DND-41 (cell line): Measurements from ENCODE around the gene MYO16.

Experiments
- ATAC-seq: fragments of 200-7000 bp; cut with Tn5 transposase; 3 replicates; pipeline ENCODE4 v1.9.1; 2021; ENCODE audit warnings: low read depth; ENCODE audit not compliant: insufficient read depth
- DNase-seq: peaks from one replicate; pipeline ENCODE4 v3.0.0-alpha.2; 2020
- H2AFZ ChIP-seq: 2 replicates; pipeline ENCODE4 v1.6.0; 2012; ENCODE audit warnings: low read depth, low read length
- H3K27ac ChIP-seq: 2 replicates; pipeline ENCODE4 v1.5.1; 2012; ENCODE audit warnings: low read length, inconsistent platforms
- H3K27me3 ChIP-seq: fragments of 200-600 bp; sonication (generic); 2 replicates; pipeline ENCODE4 v1.6.0; 2012; ENCODE audit warnings: low read length, mild to moderate bottlenecking, inconsistent platforms; ENCODE audit not compliant: insufficient read depth, poor library complexity
- H3K36me3 ChIP-seq: 2 replicates; pipeline ENCODE4 v1.5.1; 2012; ENCODE audit warnings: low read length, inconsistent platforms; ENCODE audit not compliant: insufficient read depth
- H3K4me1 ChIP-seq: 2 replicates; pipeline ENCODE4 v1.5.1; 2012; ENCODE audit warnings: mild to moderate bottlenecking, low read length; ENCODE audit not compliant: insufficient read depth
- H3K4me2 ChIP-seq: 2 replicates; pipeline ENCODE4 v1.6.0; 2012; ENCODE audit warnings: mild to moderate bottlenecking, moderate library complexity, low read length, inconsistent platforms; ENCODE audit not compliant: insufficient read depth
- H3K4me3 ChIP-seq, 2 experiments: fragments of 200-600 bp in 1 of 2; shearing (Covaris generic) in 1 of 2; 2 replicates each; pipeline ENCODE4 v1.5.1; 2012 to 2016; ENCODE audit warnings: inconsistent platforms in 2 of 2, low read length in 2 of 2, mild to moderate bottlenecking in 2 of 2, low read depth in 1 of 2, moderate library complexity in 1 of 2
- H3K79me2 ChIP-seq: 2 replicates; pipeline ENCODE4 v1.6.0; 2012; ENCODE audit warnings: low read length, inconsistent platforms; ENCODE audit not compliant: insufficient read depth
- H3K9ac ChIP-seq: 2 replicates; pipeline ENCODE4 v1.6.0; 2012; ENCODE audit warnings: low read depth, mild to moderate bottlenecking, inconsistent platforms, low read length, moderate library complexity
- H3K9me3 ChIP-seq: 2 replicates; pipeline ENCODE4 v1.5.1; 2012; ENCODE audit warnings: low read length, moderate library complexity, mild to moderate bottlenecking, inconsistent platforms; ENCODE audit not compliant: insufficient read depth, severe bottlenecking
- H4K20me1 ChIP-seq: 2 replicates; pipeline ENCODE4 v1.6.0; 2012; ENCODE audit warnings: low read length; ENCODE audit not compliant: insufficient read depth
- CTCF ChIP-seq: IDR thresholded peaks from 2 replicates; pipeline ENCODE4 v1.5.1; 2012; ENCODE audit warnings: borderline replicate concordance, low read length, moderate library complexity, mild to moderate bottlenecking; ENCODE audit not compliant: poor library complexity, severe bottlenecking; ENCODE audit errors: extremely low read depth
- EZH2 ChIP-seq: IDR thresholded peaks from 3 replicates; pipeline ENCODE4 v1.6.1; 2012; ENCODE audit warnings: borderline replicate concordance, low read depth, mild to moderate bottlenecking, moderate library complexity, low read length, inconsistent platforms; ENCODE audit not compliant: severe bottlenecking

Gene MYO16

GRCh38 chr13:109033090-109033489, 403.7 kb downstream of the MYO16 start:
- TF ChIP-seq EZH2 (no peak), CTCF (no peak)
- no peaks in the 10 kb centered on the region for H4K20me1 ChIP-seq
- H3K9ac ChIP-seq = no peak overlapping the region
- no peak overlapping the region for H2AFZ ChIP-seq
- no peaks in the 10 kb centered on the region for H3K36me3 ChIP-seq
- DNase-seq (no peak), ATAC-seq (no peak)
- no peaks in the 10 kb centered on the region for H3K9me3 ChIP-seq
- H3K27me3 ChIP-seq = peaks cover 13% of the 10 kb centered on the region
- H3K4me2 ChIP-seq = no peak overlapping the region
- H3K27ac ChIP-seq = no peak overlapping the region
- H3K79me2 ChIP-seq = no peaks in the 10 kb centered on the region
- H3K4me3 ChIP-seq = no peak overlapping the region
- no peaks in the 10 kb centered on the region for H3K4me1 ChIP-seq

- no peaks in the 10 kb centered on the region for H3K79me2 ChIP-seq
- no peak overlapping the region for H3K4me2 ChIP-seq
- H3K36me3 ChIP-seq = no peaks in the 10 kb centered on the region
- H2AFZ ChIP-seq = no peak overlapping the region
- no peak overlapping the region for H3K27ac ChIP-seq
- TF ChIP-seq EZH2 = no peak
- no peak overlapping the region for H3K4me3 ChIP-seq
- H4K20me1 ChIP-seq = no peaks in the 10 kb centered on the region
- H3K27me3 ChIP-seq = peaks cover 14% of the 10 kb centered on the region
- H3K4me1 ChIP-seq = no peaks in the 10 kb centered on the region
- no peak overlapping the region for H3K9ac ChIP-seq
- no peaks in the 10 kb centered on the region for H3K9me3 ChIP-seq
- DNase-seq = no peak
- no peak for ATAC-seq
Measured at GRCh38 chr13:109036078-109036780, 406.8 kb downstream of the MYO16 start.

GRCh38 chr13:109043636-109044035, 414.2 kb downstream of the MYO16 start:
- ATAC-seq = no peak
- Histone ChIP-seq H3K36me3 (no peaks in the 10 kb centered on the region), H4K20me1 (no peaks in the 10 kb centered on the region), H3K27me3 (peaks cover 3% of the 10 kb centered on the region), H3K9me3 (no peaks in the 10 kb centered on the region), H2AFZ (no peak overlapping the region), H3K4me1 (no peaks in the 10 kb centered on the region), H3K27ac (no peak overlapping the region), H3K9ac (no peak overlapping the region), H3K4me2 (no peak overlapping the region), H3K4me3 (no peak overlapping the region), H3K79me2 (no peaks in the 10 kb centered on the region)
- TF ChIP-seq CTCF = no peak
- no peak for TF ChIP-seq EZH2
- DNase-seq = no peak

- TF ChIP-seq EZH2 = no peak
- no peak for TF ChIP-seq CTCF
- no peak overlapping the region for H2AFZ ChIP-seq
- H3K4me3 ChIP-seq = no peak overlapping the region
- H3K4me2 ChIP-seq = no peak overlapping the region
- H3K36me3 ChIP-seq = no peaks in the 10 kb centered on the region
- no peaks in the 10 kb centered on the region for H4K20me1 ChIP-seq
- no peaks in the 10 kb centered on the region for H3K4me1 ChIP-seq
- peaks cover 22% of the 10 kb centered on the region for H3K27me3 ChIP-seq
- no peaks in the 10 kb centered on the region for H3K79me2 ChIP-seq
- no peak overlapping the region for H3K9ac ChIP-seq
- no peak for DNase-seq
- no peaks in the 10 kb centered on the region for H3K9me3 ChIP-seq
- H3K27ac ChIP-seq = no peak overlapping the region
- ATAC-seq = no peak
Measured at GRCh38 chr13:109055850-109056249, 426.4 kb downstream of the MYO16 start.
